Measurements from ENCODE around the gene NEDD9.

The NEDD9 gene

GRCh38 chr6:11237956-11238355 is 5.5 kb upstream of the NEDD9 start:
- H3K27ac ChIP-seq = no peak overlapping the region
- no peak overlapping the region for H3K4me3 ChIP-seq

GRCh38 chr6:11237428-11237827 is 5.0 kb upstream of the NEDD9 start:
- Histone ChIP-seq H3K27ac (no peak overlapping the region), H3K4me3 (no peak overlapping the region)

GRCh38 chr6:11236915-11237314 is 4.4 kb upstream of the NEDD9 start:
- H3K27ac ChIP-seq = peak overlapping the region in 1 of 21 experiments; percentile 1
- no peak overlapping the region for H3K4me3 ChIP-seq

- Histone ChIP-seq H3K4me3 (no peak overlapping the region), H3K27ac (peak overlapping the region in 3 of 21 experiments; percentile 1 to 10 (median 3))
Observed at GRCh38 chr6:11236076-11236750, 3.7 kb upstream of the NEDD9 start.

- no peak overlapping the region for H3K4me3 ChIP-seq
- no peak overlapping the region for H3K27ac ChIP-seq
Observed at GRCh38 chr6:11235062-11235461, 2.6 kb upstream of the NEDD9 start.

GRCh38 chr6:11233673-11234573 is 1.5 kb upstream of the NEDD9 start:
- Histone ChIP-seq H3K27ac (peak overlapping the region in 15 of 21 experiments; percentile 19 to 86 (median 77)), H3K4me3 (no peak overlapping the region)

GRCh38 chr6:11232770-11233626 is 530 bp upstream of the NEDD9 start:
- peak overlapping the region; percentile 30 to 56 (median 51) for H3K4me3 ChIP-seq
- H3K27ac ChIP-seq = peak overlapping the region in 20 of 21 experiments; percentile 16 to 87 (median 79)

- H3K4me3 ChIP-seq = peak overlapping the region; percentile 30 to 56 (median 51)
Observed at GRCh38 chr6:11231564-11232192, 790 bp downstream of the NEDD9 start.

GRCh38 chr6:11231108-11231463 is 1.4 kb downstream of the NEDD9 start:
- peak overlapping the region in 14 of 21 experiments; percentile 1 to 87 (median 83) for H3K27ac ChIP-seq

More at GRCh38 chr6:11231564-11232192, 790 bp downstream of the NEDD9 start:
- peak overlapping the region in 20 of 21 experiments; percentile 16 to 87 (median 82) for H3K27ac ChIP-seq

GRCh38 chr6:11230158-11231107 is 2.0 kb downstream of the NEDD9 start:
- H3K4me3 ChIP-seq = peak overlapping the region in 6 of 7 experiments; percentile 45 to 56 (median 52)
- peak overlapping the region in 13 of 21 experiments; percentile 13 to 87 (median 81) for H3K27ac ChIP-seq

More at GRCh38 chr6:11231108-11231463, 1.4 kb downstream of the NEDD9 start:
- H3K4me3 ChIP-seq = peak overlapping the region in 6 of 7 experiments; percentile 45 to 56 (median 52)

- Histone ChIP-seq H3K27ac (peak overlapping the region in 14 of 21 experiments; percentile 26 to 87 (median 59)), H3K4me3 (peak overlapping the region in 5 of 7 experiments; percentile 3 to 56 (median 48))
Observed at GRCh38 chr6:11229655-11230046, 2.8 kb downstream of the NEDD9 start.

GRCh38 chr6:11228935-11229654 is 3.4 kb downstream of the NEDD9 start:
- H3K27ac ChIP-seq = peak overlapping the region in 13 of 21 experiments; percentile 26 to 87 (median 61)

GRCh38 chr6:11227698-11228097 is 4.8 kb downstream of the NEDD9 start:
- H3K4me3 ChIP-seq = no peak overlapping the region
- no peak overlapping the region for H3K27ac ChIP-seq

More at GRCh38 chr6:11228935-11229654, 3.4 kb downstream of the NEDD9 start:
- H3K4me3 ChIP-seq = peak overlapping the region in 6 of 7 experiments; percentile 10 to 56 (median 30)

GRCh38 chr6:11226005-11226404 is 6.5 kb downstream of the NEDD9 start:
- Histone ChIP-seq H3K27ac (no peak overlapping the region), H3K4me3 (no peak overlapping the region)

- peak overlapping the region in 13 of 21 experiments; percentile 4 to 70 (median 47) for H3K27ac ChIP-seq
- H3K4me3 ChIP-seq = no peak overlapping the region
Observed at GRCh38 chr6:11224966-11225463, 7.5 kb downstream of the NEDD9 start.

GRCh38 chr6:11224252-11224965 is 8.1 kb downstream of the NEDD9 start:
- peak overlapping the region in 15 of 21 experiments; percentile 4 to 70 (median 47) for H3K27ac ChIP-seq
- H3K4me3 ChIP-seq = no peak overlapping the region
